K562 (cell line): ENCODE data around the gene MATN4. TPM values are rescaled to one million over a fixed set of nuclear protein-coding genes. Genes with fewer than 3 reads are reported as not detected.

Experiments used
- ARHGAP35 ChIP-seq: fragments of 450-650 bp; IDR thresholded peaks from 2 replicates; pipeline ENCODE4 v1.6.1; 2018; ENCODE audit not compliant: partially characterized antibody
- BRCA1 ChIP-seq, 2 experiments: fragments of 450-650 bp in 1 of 2; sonication (generic) in 1 of 2; formaldehyde crosslinking in 1 of 2; IDR thresholded peaks; 2 replicates each; pipeline versions ENCODE4 v1.5.0 to v1.6.1; 2017 to 2020; ENCODE audit warnings: mild to moderate bottlenecking in 1 of 2, missing genetic modification reagents in 1 of 2
- CSDE1 ChIP-seq, 2 experiments: fragments of 450-650 bp; IDR thresholded peaks; 2 replicates each; pipeline ENCODE4 v1.6.1; 2016; ENCODE audit warnings: mild to moderate bottlenecking in 1 of 2
- MAFF ChIP-seq: IDR thresholded peaks from 2 replicates; pipeline ENCODE4 v1.6.1; 2012; ENCODE audit warnings: low read length, improper control_type of control experiment
- MAZ ChIP-seq, 2 experiments: fragments of 450-650 bp in 1 of 2; sonication (generic) in 1 of 2; formaldehyde crosslinking; IDR thresholded peaks in 1 of 2; conservative IDR thresholded peaks in 1 of 2; 2 replicates each; pipeline versions ENCODE4 v1.4.0 to v1.5.0; 2020; ENCODE audit warnings: mild to moderate bottlenecking in 1 of 2, missing genetic modification reagents in 1 of 2
- MEIS2 ChIP-seq: fragments of 450-650 bp; IDR thresholded peaks from 2 replicates; pipeline ENCODE4 v1.6.1; 2014; ENCODE audit warnings: mild to moderate bottlenecking; ENCODE audit not compliant: partially characterized antibody
- MTA2 ChIP-seq: fragments of 450-650 bp; IDR thresholded peaks from 2 replicates; pipeline ENCODE4 v1.6.1; 2016; ENCODE audit warnings: low read depth
- MTA3 ChIP-seq: fragments of 450-650 bp; formaldehyde crosslinking; IDR thresholded peaks from 2 replicates; pipeline ENCODE4 v1.6.1; 2017; ENCODE audit warnings: mild to moderate bottlenecking, borderline replicate concordance
- NFXL1 ChIP-seq: fragments of 450-650 bp; formaldehyde crosslinking; IDR thresholded peaks from 2 replicates; pipeline ENCODE4 v1.4.0; 2021; ENCODE audit warnings: mild to moderate bottlenecking
- PHB2 ChIP-seq: fragments of 450-650 bp; IDR thresholded peaks from 2 replicates; pipeline ENCODE4 v1.6.1; 2017; ENCODE audit warnings: low read depth
- POLR2AphosphoS2 ChIP-seq: IDR thresholded peaks from 2 replicates; pipeline ENCODE4 v1.6.1; 2012; ENCODE audit warnings: low read length, improper control_type of control experiment
- SIN3B ChIP-seq: fragments of 450-650 bp; IDR thresholded peaks from 2 replicates; pipeline ENCODE4 v1.6.1; 2017; ENCODE audit warnings: low read depth, mild to moderate bottlenecking, moderate library complexity
- TCF7 ChIP-seq: sonication (generic); IDR thresholded peaks from 2 replicates; pipeline ENCODE4 v1.6.1; 2016; ENCODE audit warnings: antibody characterized with exemption, borderline replicate concordance
- THAP12 ChIP-seq: fragments of 250-450 bp; sonication (Bioruptor Pico); IDR thresholded peaks from 2 replicates; pipeline ENCODE4 v1.9.0; 2021; ENCODE audit warnings: mild to moderate bottlenecking, inconsistent platforms
- ZNF217 ChIP-seq: sonication (generic); formaldehyde crosslinking; IDR thresholded peaks from 2 replicates; pipeline ENCODE4 v1.8.0; 2022; ENCODE audit warnings: mild to moderate bottlenecking, missing genetic modification reagents
- ZNF589 ChIP-seq: fragments of 200-800 bp; sonication (Bioruptor generic); IDR thresholded peaks from 2 replicates; pipeline ENCODE4 v1.6.1; 2016; ENCODE audit warnings: low read depth, missing genetic modification characterization, missing compliant biosample characterization
- polyA plus RNA-seq, 8 experiments: library from polyadenylated mRNA; depleted of rRNA in 4 of 8; stranded (reverse) in 5 of 8; unstranded in 3 of 8; fragments of >200 nt; fragmentation: Nextera tagmentation in 2 of 8; fragmentation: Illumina TruSeq in 1 of 8; extraction: Ambion mirVana in 2 of 8; extraction: Trizol in 1 of 8; gene quantifications; 2 replicates each; pipeline versions ENCODE4 v1.2.1 to v1.2.3, GENCODE V29; 2011 to 2014; ENCODE audit warnings: inconsistent platforms in 1 of 8, missing spikeins in 1 of 8
- total RNA-seq, 7 experiments: library from RNA; depleted of rRNA in 6 of 7; stranded (reverse); fragments of >200 nt in 6 of 7; fragmentation: Illumina TruSeq in 2 of 7; extraction: Trizol in 2 of 7; gene quantifications; 2 replicates each; pipeline versions ENCODE4 v1.2.1 to v1.2.3, GENCODE V29; 2011 to 2021; ENCODE audit warnings: low replicate concordance in 1 of 7
- TF ChIP-seq, protein P1 (sequence below), 2 experiments: fragments of 450-650 bp; conservative IDR thresholded peaks; 2 replicates each; pipeline ENCODE4 v1.6.1; 2017; ENCODE audit warnings: mild to moderate bottlenecking in 2 of 2, moderate library complexity in 2 of 2
- TF ChIP-seq, protein P2 (sequence below): sonication (generic); formaldehyde crosslinking; IDR thresholded peaks from 2 replicates; pipeline ENCODE4 v1.8.0; 2022; ENCODE audit warnings: mild to moderate bottlenecking, missing genetic modification reagents

Gene MATN4
- total and polyA plus RNA-seq, 9 of the 15 experiments (the other 6 are each of a cell fraction or from before 2014, with no cell fraction given), result 0.09 TPM; not detected in 8

- TF ChIP-seq THAP12 (CRISPR knock-in tag) (no peak), MTA2 (no peak), CSDE1 (IDR thresholded peaks at IDR 0.05) (no peak), BRCA1 (IDR thresholded peaks at IDR 0.05) (no peak), BRCA1 (CRISPR knock-in tag; IDR thresholded peaks at IDR 0.05) (no peak), ZNF217 (CRISPR knock-in tag) (no peak), MAFF (no peak), POLR2AphosphoS2 (no peak), ZNF589 (CRISPR knock-in tag) (no peak), MAZ (CRISPR knock-in tag; conservative IDR thresholded peaks at IDR 0.05 in 1 of 2, IDR thresholded peaks at IDR 0.05 in 1 of 2) (0 out of 4 replicates have a peak, but pooled peaks of 1 of the 2 experiments have one; percentile 53), NFXL1 (no peak), MTA3 (peak; percentile 80; the same call in 1 of the 2 replicates), SIN3B (no peak), TCF7 (no peak), MEIS2 (no peak), PHB2 (no peak), ARHGAP35 (no peak)
- TF ChIP-seq, protein P1, sequence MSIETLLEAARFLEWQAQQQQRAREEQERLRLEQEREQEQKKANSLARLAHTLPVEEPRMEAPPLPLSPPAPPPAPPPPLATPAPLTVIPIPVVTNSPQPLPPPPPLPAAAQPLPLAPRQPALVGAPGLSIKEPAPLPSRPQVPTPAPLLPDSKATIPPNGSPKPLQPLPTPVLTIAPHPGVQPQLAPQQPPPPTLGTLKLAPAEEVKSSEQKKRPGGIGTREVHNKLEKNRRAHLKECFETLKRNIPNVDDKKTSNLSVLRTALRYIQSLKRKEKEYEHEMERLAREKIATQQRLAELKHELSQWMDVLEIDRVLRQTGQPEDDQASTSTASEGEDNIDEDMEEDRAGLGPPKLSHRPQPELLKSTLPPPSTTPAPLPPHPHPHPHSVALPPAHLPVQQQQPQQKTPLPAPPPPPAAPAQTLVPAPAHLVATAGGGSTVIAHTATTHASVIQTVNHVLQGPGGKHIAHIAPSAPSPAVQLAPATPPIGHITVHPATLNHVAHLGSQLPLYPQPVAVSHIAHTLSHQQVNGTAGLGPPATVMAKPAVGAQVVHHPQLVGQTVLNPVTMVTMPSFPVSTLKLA (conservative IDR thresholded peaks at IDR 0.05), result peak; percentile 48 to 65; a peak in 3 of 4 replicates
- TF ChIP-seq, protein P2, sequence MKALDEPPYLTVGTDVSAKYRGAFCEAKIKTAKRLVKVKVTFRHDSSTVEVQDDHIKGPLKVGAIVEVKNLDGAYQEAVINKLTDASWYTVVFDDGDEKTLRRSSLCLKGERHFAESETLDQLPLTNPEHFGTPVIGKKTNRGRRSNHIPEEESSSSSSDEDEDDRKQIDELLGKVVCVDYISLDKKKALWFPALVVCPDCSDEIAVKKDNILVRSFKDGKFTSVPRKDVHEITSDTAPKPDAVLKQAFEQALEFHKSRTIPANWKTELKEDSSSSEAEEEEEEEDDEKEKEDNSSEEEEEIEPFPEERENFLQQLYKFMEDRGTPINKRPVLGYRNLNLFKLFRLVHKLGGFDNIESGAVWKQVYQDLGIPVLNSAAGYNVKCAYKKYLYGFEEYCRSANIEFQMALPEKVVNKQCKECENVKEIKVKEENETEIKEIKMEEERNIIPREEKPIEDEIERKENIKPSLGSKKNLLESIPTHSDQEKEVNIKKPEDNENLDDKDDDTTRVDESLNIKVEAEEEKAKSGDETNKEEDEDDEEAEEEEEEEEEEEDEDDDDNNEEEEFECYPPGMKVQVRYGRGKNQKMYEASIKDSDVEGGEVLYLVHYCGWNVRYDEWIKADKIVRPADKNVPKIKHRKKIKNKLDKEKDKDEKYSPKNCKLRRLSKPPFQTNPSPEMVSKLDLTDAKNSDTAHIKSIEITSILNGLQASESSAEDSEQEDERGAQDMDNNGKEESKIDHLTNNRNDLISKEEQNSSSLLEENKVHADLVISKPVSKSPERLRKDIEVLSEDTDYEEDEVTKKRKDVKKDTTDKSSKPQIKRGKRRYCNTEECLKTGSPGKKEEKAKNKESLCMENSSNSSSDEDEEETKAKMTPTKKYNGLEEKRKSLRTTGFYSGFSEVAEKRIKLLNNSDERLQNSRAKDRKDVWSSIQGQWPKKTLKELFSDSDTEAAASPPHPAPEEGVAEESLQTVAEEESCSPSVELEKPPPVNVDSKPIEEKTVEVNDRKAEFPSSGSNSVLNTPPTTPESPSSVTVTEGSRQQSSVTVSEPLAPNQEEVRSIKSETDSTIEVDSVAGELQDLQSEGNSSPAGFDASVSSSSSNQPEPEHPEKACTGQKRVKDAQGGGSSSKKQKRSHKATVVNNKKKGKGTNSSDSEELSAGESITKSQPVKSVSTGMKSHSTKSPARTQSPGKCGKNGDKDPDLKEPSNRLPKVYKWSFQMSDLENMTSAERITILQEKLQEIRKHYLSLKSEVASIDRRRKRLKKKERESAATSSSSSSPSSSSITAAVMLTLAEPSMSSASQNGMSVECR (CRISPR knock-in tag), result 0 out of 2 replicates have a peak, but pooled peaks have one; percentile 47
These were observed 14.8 kb downstream of the MATN4 start (continued) for GRCh38 chr20:45293041-45294002.
